Endodermal cell (in vitro differentiated cells): ENCODE measurements around the gene AGK. TPM values are rescaled to one million over a fixed set of nuclear protein-coding genes. Genes with fewer than 3 reads are reported as not detected.

Experiments
- DNase-seq: peaks from one replicate; pipeline ENCODE4 v3.0.0-alpha.2; 2017
- H3K27ac ChIP-seq: 2 replicates; pipeline ENCODE4 v1.5.1; 2013; ENCODE audit warnings: mild to moderate bottlenecking, low read depth, low read length, moderate library complexity
- H3K27me3 ChIP-seq: 2 replicates; pipeline ENCODE4 v1.6.1; 2013; ENCODE audit warnings: mild to moderate bottlenecking, low read length, moderate library complexity; ENCODE audit not compliant: insufficient read depth, control insufficient read depth, poor library complexity, severe bottlenecking
- H3K36me3 ChIP-seq: 2 replicates; pipeline ENCODE4 v1.7.0; 2013; ENCODE audit warnings: mild to moderate bottlenecking, low read length, moderate library complexity; ENCODE audit not compliant: control insufficient read depth, insufficient read depth
- H3K4me1 ChIP-seq: one replicate; pipeline ENCODE4 v1.7.0; 2013; ENCODE audit warnings: low read length; ENCODE audit not compliant: control insufficient read depth, insufficient read depth
- H3K4me3 ChIP-seq: 2 replicates; pipeline ENCODE4 v1.5.1; 2013; ENCODE audit warnings: mild to moderate bottlenecking, low read length, moderate library complexity
- H3K9ac ChIP-seq: 2 replicates; pipeline ENCODE4 v1.6.1; 2013; ENCODE audit warnings: mild to moderate bottlenecking, low read length, moderate library complexity; ENCODE audit not compliant: poor library complexity, severe bottlenecking; ENCODE audit errors: extremely low read depth
- H3K9me3 ChIP-seq: 2 replicates; pipeline ENCODE4 v1.6.1; 2013; ENCODE audit warnings: mild to moderate bottlenecking, low read length, moderate library complexity; ENCODE audit not compliant: control insufficient read depth
- H3K27ac Mint-ChIP-seq: 2 replicates; pipeline ENCODE4 v1.8.0; 2020; ENCODE audit warnings: mixed read lengths
- H3K27me3 Mint-ChIP-seq: 2 replicates; pipeline ENCODE4 v1.8.0; 2021; ENCODE audit warnings: mild to moderate bottlenecking, mixed read lengths; ENCODE audit not compliant: insufficient read depth
- H3K36me3 Mint-ChIP-seq: 2 replicates; pipeline ENCODE4 v1.8.0; 2020; ENCODE audit warnings: low read depth, mixed read lengths
- H3K4me1 Mint-ChIP-seq: 2 replicates; pipeline ENCODE4 v1.8.0; 2020; ENCODE audit warnings: mixed read lengths
- H3K4me3 Mint-ChIP-seq: 2 replicates; pipeline ENCODE4 v1.8.0; 2020; ENCODE audit warnings: mild to moderate bottlenecking, moderate library complexity, mixed read lengths
- H3K9me3 Mint-ChIP-seq: 2 replicates; pipeline ENCODE4 v1.8.0; 2020; ENCODE audit warnings: mild to moderate bottlenecking, mixed read lengths
- WGBS, 2 experiments: methylation state at CpG; one replicate each; pipeline versions ENCODE4 v1.1.5 to v1.1.7; 2013; ENCODE audit warnings: missing lambda C conversion rate in 2 of 2, mixed read lengths in 1 of 2; ENCODE audit not compliant: insufficient coverage in 1 of 2, insufficient read length in 1 of 2; 5-methylcytosine and 5-hydroxymethylcytosine counted together
- total RNA-seq, 2 donors: library from RNA; stranded (reverse); fragmentation: NEBNext Ultra II Directional in 1 of 2; extraction: Animal tissue kit (Norgen Biotek cat#: 25700) in 1 of 2; gene quantifications; 2 replicates in 1 of 2; 3 replicates in 1 of 2; pipeline ENCODE4 v1.2.1, GENCODE V29; 2021
- TF ChIP-seq, protein P1 (sequence below): fragments of 200-600 bp; sonication (generic); conservative IDR thresholded peaks from 2 replicates; pipeline ENCODE4 v1.5.0; 2021; ENCODE audit warnings: antibody characterized with exemption, mild to moderate bottlenecking

The AGK gene
- total RNA-seq, 2 donors from 2014 or later = 30.2 to 41.7 TPM

DNA sequence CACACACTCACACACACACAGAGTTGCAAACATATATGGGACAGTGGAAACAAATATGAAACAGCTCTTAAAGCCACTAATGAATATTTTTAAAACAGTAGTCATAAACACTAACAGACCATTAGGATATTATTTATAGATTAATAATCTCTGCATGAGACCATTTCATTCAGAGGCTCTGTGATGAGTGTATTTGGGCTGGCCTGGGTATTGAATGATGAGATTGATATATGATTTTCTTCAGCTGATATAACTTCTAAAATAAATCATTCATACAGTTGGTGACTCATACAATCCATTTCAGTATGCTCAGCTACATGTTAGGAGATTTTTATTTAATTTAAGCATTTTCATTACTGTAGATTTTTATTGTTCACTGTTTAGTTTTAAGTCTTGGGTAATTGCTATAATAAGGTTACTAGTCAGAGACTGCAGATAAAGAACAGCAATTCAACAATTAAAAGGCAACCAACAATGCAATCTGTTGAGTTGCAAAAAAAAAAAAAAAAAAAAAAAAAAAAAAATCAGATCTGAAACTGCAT, 25.2 kb upstream of the AGK start:
- Histone ChIP-seq H3K9me3 (no peaks in the 10 kb centered on the region), H3K4me1 (no peaks in the 10 kb centered on the region), H3K36me3 (no peaks in the 10 kb centered on the region), H3K27me3 (no peaks in the 10 kb centered on the region), H3K9ac (no peak overlapping the region), H3K4me3 (no peak overlapping the region), H3K27ac (no peak overlapping the region)
- H3K9me3 Mint-ChIP-seq = no peaks in the 10 kb centered on the region
- H3K4me3 Mint-ChIP-seq = no peak overlapping the region
- H3K27ac Mint-ChIP-seq = no peak overlapping the region
- no peaks in the 10 kb centered on the region for H3K36me3 Mint-ChIP-seq
- DNase-seq = no peak
- TF ChIP-seq, protein P1, sequence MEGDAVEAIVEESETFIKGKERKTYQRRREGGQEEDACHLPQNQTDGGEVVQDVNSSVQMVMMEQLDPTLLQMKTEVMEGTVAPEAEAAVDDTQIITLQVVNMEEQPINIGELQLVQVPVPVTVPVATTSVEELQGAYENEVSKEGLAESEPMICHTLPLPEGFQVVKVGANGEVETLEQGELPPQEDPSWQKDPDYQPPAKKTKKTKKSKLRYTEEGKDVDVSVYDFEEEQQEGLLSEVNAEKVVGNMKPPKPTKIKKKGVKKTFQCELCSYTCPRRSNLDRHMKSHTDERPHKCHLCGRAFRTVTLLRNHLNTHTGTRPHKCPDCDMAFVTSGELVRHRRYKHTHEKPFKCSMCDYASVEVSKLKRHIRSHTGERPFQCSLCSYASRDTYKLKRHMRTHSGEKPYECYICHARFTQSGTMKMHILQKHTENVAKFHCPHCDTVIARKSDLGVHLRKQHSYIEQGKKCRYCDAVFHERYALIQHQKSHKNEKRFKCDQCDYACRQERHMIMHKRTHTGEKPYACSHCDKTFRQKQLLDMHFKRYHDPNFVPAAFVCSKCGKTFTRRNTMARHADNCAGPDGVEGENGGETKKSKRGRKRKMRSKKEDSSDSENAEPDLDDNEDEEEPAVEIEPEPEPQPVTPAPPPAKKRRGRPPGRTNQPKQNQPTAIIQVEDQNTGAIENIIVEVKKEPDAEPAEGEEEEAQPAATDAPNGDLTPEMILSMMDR = no peak
- H3K27me3 Mint-ChIP-seq = peaks cover 1% of the 10 kb centered on the region
- H3K4me1 Mint-ChIP-seq = no peaks in the 10 kb centered on the region

GRCh38 chr7:141527076-141527475, 24.1 kb upstream of the AGK start:
- Histone ChIP-seq H3K4me3 (no peak overlapping the region), H3K27ac (no peak overlapping the region), H3K27me3 (no peaks in the 10 kb centered on the region), H3K9ac (no peak overlapping the region), H3K9me3 (no peaks in the 10 kb centered on the region), H3K36me3 (no peaks in the 10 kb centered on the region), H3K4me1 (no peaks in the 10 kb centered on the region)
- no peak overlapping the region for H3K4me3 Mint-ChIP-seq
- H3K4me1 Mint-ChIP-seq = no peaks in the 10 kb centered on the region
- no peaks in the 10 kb centered on the region for H3K9me3 Mint-ChIP-seq
- WGBS, 2 experiments = 84 to 87% methylated on average over 4 of the region's 4 CpGs
- TF ChIP-seq, protein P1 = no peak
- peaks cover 1% of the 10 kb centered on the region for H3K27me3 Mint-ChIP-seq
- DNase-seq = no peak
- no peak overlapping the region for H3K27ac Mint-ChIP-seq
- H3K36me3 Mint-ChIP-seq = no peaks in the 10 kb centered on the region

GRCh38 chr7:141528399-141528798, 22.8 kb upstream of the AGK start:
- Histone ChIP-seq H3K9me3 (no peaks in the 10 kb centered on the region), H3K4me1 (no peaks in the 10 kb centered on the region), H3K36me3 (no peaks in the 10 kb centered on the region), H3K9ac (no peak overlapping the region), H3K27ac (no peak overlapping the region), H3K27me3 (no peaks in the 10 kb centered on the region), H3K4me3 (no peak overlapping the region)
- Mint-ChIP-seq H3K27ac (no peak overlapping the region), H3K9me3 (no peaks in the 10 kb centered on the region), H3K27me3 (peaks cover 1% of the 10 kb centered on the region), H3K4me3 (no peak overlapping the region), H3K36me3 (no peaks in the 10 kb centered on the region), H3K4me1 (no peaks in the 10 kb centered on the region)
- no peak for DNase-seq
- TF ChIP-seq, protein P1 = no peak
- WGBS, 2 experiments = 80 to 96% methylated on average over 1 to 3 of the region's 3 CpGs
